Measurements from ENCODE around the gene C2orf49. TPM values are rescaled to one million over a fixed set of nuclear protein-coding genes. Genes with fewer than 3 reads are reported as not detected.

Gene C2orf49
- 10 to 100 TPM; 18.1 to 22.2 TPM for total RNA-seq
- polyA plus RNA-seq (2013, experiment 1 of 2), result 20.8 TPM
- 22.3 TPM for polyA plus RNA-seq (2013, experiment 2 of 2)
- long read RNA-seq, experiment 1, full-length matches to known transcripts, result 2 of 9 reads
- long read RNA-seq, experiment 1, partial matches to known transcripts, result 0 of 9 reads
- long read RNA-seq, experiment 1, other reads (novel, unspliced or antisense), result 7 of 9 reads
- long read RNA-seq, experiment 2, full-length matches to known transcripts, result 53 of 67 reads
- long read RNA-seq, experiment 2, partial matches to known transcripts, result 10 of 67 reads
- long read RNA-seq, experiment 2, other reads (novel, unspliced or antisense), result 4 of 67 reads
- long read RNA-seq, experiment 3, full-length matches to known transcripts, result 7 of 10 reads
- long read RNA-seq, experiment 3, partial matches to known transcripts, result 1 of 10 reads
- long read RNA-seq, experiment 3, other reads (novel, unspliced or antisense), result 2 of 10 reads
- long read RNA-seq, experiment 4, full-length matches to known transcripts, result 12 of 15 reads
- long read RNA-seq, experiment 4, partial matches to known transcripts, result 0 of 15 reads
- long read RNA-seq, experiment 4, other reads (novel, unspliced or antisense), result 3 of 15 reads

DNA sequence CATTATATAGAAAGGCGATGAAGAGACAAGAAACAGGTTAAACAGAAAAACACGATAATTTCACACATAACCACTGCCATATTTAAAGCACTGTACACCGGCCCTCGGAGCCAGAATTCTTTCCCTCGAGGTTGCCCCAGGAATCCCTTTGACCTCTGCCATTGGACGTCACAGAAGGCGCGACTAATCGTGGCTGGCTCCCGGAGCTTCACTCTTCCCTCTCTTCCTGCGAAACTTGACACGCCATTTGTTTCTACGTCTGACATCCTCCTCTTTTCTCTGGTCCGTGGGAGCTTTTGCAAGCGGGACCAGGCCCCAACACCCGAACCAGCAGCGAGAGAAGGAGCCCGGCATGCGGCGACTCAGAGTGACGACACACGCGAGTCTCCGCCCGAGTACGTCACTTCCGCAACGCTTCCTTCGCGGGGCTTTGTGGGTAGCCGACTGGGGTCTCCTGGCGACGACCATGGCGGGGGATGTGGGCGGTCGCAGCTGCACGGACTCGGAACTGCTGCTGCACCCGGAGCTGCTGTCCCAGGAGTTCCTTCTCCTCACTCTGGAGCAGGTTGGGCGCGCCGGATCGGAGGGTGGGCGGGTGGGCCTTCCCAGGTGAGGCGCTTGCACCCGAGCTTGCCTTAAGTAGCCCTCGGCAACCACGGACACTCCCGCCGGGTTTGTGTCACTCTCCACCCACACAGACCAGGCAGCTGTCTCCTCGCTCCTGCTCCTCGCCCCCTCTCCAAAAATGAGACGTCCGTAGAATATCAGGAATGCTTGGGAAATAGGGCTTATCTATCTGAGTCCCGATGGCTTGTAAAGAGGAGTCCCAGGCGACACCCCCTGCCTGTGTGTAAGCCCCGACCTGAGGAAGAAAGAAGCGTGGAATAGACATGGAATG is at the start of gene C2orf49:
Gene C2orf49 (plus strand): TSS at position 419 of the 898 bp plus-strand sequence. CDS start 48 bp downstream, at position 467.
- no peaks in the 10 kb centered on the region for H3K9me3 Mint-ChIP-seq
- H3K9ac ChIP-seq (ENCODE audit: extremely low read depth, low read length, poor library complexity, severe bottlenecking), result peak within 1 kb of the TSS; percentile 99
- peak; percentile 97 for DNase-seq
- TF ChIP-seq, protein P1, sequence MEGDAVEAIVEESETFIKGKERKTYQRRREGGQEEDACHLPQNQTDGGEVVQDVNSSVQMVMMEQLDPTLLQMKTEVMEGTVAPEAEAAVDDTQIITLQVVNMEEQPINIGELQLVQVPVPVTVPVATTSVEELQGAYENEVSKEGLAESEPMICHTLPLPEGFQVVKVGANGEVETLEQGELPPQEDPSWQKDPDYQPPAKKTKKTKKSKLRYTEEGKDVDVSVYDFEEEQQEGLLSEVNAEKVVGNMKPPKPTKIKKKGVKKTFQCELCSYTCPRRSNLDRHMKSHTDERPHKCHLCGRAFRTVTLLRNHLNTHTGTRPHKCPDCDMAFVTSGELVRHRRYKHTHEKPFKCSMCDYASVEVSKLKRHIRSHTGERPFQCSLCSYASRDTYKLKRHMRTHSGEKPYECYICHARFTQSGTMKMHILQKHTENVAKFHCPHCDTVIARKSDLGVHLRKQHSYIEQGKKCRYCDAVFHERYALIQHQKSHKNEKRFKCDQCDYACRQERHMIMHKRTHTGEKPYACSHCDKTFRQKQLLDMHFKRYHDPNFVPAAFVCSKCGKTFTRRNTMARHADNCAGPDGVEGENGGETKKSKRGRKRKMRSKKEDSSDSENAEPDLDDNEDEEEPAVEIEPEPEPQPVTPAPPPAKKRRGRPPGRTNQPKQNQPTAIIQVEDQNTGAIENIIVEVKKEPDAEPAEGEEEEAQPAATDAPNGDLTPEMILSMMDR (conservative IDR thresholded peaks at IDR 0.05), result no peak
- H3K27me3 ChIP-seq (ENCODE audit: control insufficient read depth, insufficient read depth, low read length, poor library complexity, severe bottlenecking), result no peaks in the 10 kb centered on the region
- H3K27ac ChIP-seq (ENCODE audit: low read depth, low read length), result peak within 1 kb of the TSS; percentile 99
- H3K4me3 Mint-ChIP-seq, result peak within 1 kb of the TSS; percentile 95
- H3K4me1 Mint-ChIP-seq, result peaks cover 24% of the 10 kb centered on the region
- peak within 1 kb of the TSS; percentile 100 for H3K27ac Mint-ChIP-seq
- peaks cover 27% of the 10 kb centered on the region for H3K36me3 ChIP-seq (ENCODE audit: control insufficient read depth, insufficient read depth, low read length)
- H3K36me3 Mint-ChIP-seq (ENCODE audit: low read depth), result peaks cover 21% of the 10 kb centered on the region
- WGBS, 2 experiments (ENCODE audit: insufficient coverage in 1 of 2, insufficient read length in 1 of 2), result 0% methylated on average over 19 to 58 of the region's 58 CpGs
- peak within 1 kb of the TSS; percentile 92 for H3K4me3 ChIP-seq (ENCODE audit: low read length)
- H3K27me3 Mint-ChIP-seq (ENCODE audit: insufficient read depth), result no peaks in the 10 kb centered on the region
- peaks cover 5% of the 10 kb centered on the region for H3K4me1 ChIP-seq (ENCODE audit: control insufficient read depth, insufficient read depth, low read length)
- no peaks in the 10 kb centered on the region for H3K9me3 ChIP-seq (ENCODE audit: control insufficient read depth, low read length)

DNA sequence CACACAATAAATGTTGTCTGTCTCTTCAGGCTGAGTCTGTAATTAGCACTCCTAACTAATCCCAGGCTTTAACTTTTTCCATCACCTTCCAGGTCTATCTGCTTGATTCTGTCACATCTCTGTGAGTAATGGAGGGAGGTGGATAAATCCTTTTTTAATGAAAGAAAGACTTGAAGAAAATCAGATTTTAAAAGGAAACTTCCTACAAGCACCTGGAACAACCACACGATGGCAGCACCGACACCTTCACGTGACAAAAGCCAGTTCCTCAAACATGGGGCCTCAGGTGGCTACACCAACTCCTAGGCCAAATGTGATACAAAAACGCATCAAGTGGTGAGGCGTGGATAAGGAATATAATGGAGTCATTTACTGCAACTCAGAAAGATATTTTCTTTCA is 49.6 kb upstream of the C2orf49 start:
- Histone ChIP-seq H3K9me3 (ENCODE audit: control insufficient read depth, low read length) (no peaks in the 10 kb centered on the region), H3K4me1 (ENCODE audit: control insufficient read depth, insufficient read depth, low read length) (no peaks in the 10 kb centered on the region), H3K27me3 (ENCODE audit: control insufficient read depth, insufficient read depth, low read length, poor library complexity, severe bottlenecking) (no peaks in the 10 kb centered on the region), H3K27ac (ENCODE audit: low read depth, low read length) (no peak overlapping the region), H3K36me3 (ENCODE audit: control insufficient read depth, insufficient read depth, low read length) (peaks cover 40% of the 10 kb centered on the region), H3K9ac (ENCODE audit: extremely low read depth, low read length, poor library complexity, severe bottlenecking) (no peak overlapping the region), H3K4me3 (ENCODE audit: low read length) (no peak overlapping the region)
- no peaks in the 10 kb centered on the region for H3K4me1 Mint-ChIP-seq
- no peak overlapping the region for H3K4me3 Mint-ChIP-seq
- no peak overlapping the region for H3K27ac Mint-ChIP-seq
- peak; percentile 79 for DNase-seq
- 64 to 71% methylated on average over 3 to 5 of the region's 5 CpGs for WGBS, 2 experiments (ENCODE audit: insufficient coverage in 1 of 2, insufficient read length in 1 of 2)
- TF ChIP-seq, protein P1 (conservative IDR thresholded peaks at IDR 0.05), result peak; percentile 81
- H3K9me3 Mint-ChIP-seq, result no peaks in the 10 kb centered on the region
- no peaks in the 10 kb centered on the region for H3K27me3 Mint-ChIP-seq (ENCODE audit: insufficient read depth)
- peaks cover 30% of the 10 kb centered on the region for H3K36me3 Mint-ChIP-seq (ENCODE audit: low read depth)

DNA sequence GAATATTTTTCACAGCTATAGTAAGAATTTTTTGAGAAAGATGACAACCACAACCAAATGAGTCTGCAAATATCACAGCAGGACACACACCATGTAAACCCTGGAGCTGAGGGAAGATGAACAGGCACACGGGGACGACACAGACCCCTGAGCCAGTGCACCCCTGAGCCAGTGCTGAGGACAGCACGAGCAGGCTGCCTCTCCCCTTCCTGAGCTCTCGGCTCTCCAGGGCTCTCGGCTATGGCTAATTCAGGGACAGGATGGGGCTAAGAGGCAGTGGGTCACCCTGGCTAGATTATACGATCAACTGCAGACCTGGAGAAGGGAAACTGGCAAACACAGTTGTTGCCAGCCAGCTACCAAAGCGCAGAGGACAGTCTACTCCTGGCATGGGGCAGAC is 49.2 kb upstream of the C2orf49 start:
- DNase-seq, result no peak
- Mint-ChIP-seq H3K36me3 (ENCODE audit: low read depth) (peaks cover 29% of the 10 kb centered on the region), H3K4me1 (no peaks in the 10 kb centered on the region), H3K4me3 (no peak overlapping the region), H3K27me3 (ENCODE audit: insufficient read depth) (no peaks in the 10 kb centered on the region), H3K27ac (no peak overlapping the region), H3K9me3 (no peaks in the 10 kb centered on the region)
- no peak overlapping the region for H3K4me3 ChIP-seq (ENCODE audit: low read length)
- H3K9me3 ChIP-seq (ENCODE audit: control insufficient read depth, low read length), result no peaks in the 10 kb centered on the region
- TF ChIP-seq, protein P1 (conservative IDR thresholded peaks at IDR 0.05), result no peak
- 91 to 100% methylated on average over 3 to 7 of the region's 7 CpGs for WGBS, 2 experiments (ENCODE audit: insufficient coverage in 1 of 2, insufficient read length in 1 of 2)
- no peak overlapping the region for H3K27ac ChIP-seq (ENCODE audit: low read depth, low read length)
- H3K36me3 ChIP-seq (ENCODE audit: control insufficient read depth, insufficient read depth, low read length), result peaks cover 36% of the 10 kb centered on the region
- H3K9ac ChIP-seq (ENCODE audit: extremely low read depth, low read length, poor library complexity, severe bottlenecking), result no peak overlapping the region
- H3K4me1 ChIP-seq (ENCODE audit: control insufficient read depth, insufficient read depth, low read length), result no peaks in the 10 kb centered on the region
- H3K27me3 ChIP-seq (ENCODE audit: control insufficient read depth, insufficient read depth, low read length, poor library complexity, severe bottlenecking), result no peaks in the 10 kb centered on the region
